Hypothalamus (tissue), 51 donors: ENCODE measurements around the gene CARS2.
"Not testable (repeated sequence)": the region's sequence is repeated elsewhere in the genome, so short reads cannot be mapped to it uniquely, and the experiment has no call there.

Source experiments
- DNase-seq, 51 donors: peaks; one replicate each; lab custom pipeline; 2025; lab: John Stamatoyannopoulos, UW

CARS2 gene

GRCh38 chr13:110624766-110625756, 80.9 kb downstream of the CARS2 start:
- DNase-seq = no peak

GRCh38 chr13:110620596-110620995, 85.3 kb downstream of the CARS2 start:
- no peak for DNase-seq

- no peak for DNase-seq
Observed at GRCh38 chr13:110618780-110619179, 87.1 kb downstream of the CARS2 start.

GRCh38 chr13:110618167-110618566, 87.7 kb downstream of the CARS2 start:
- DNase-seq = no peak

DNA sequence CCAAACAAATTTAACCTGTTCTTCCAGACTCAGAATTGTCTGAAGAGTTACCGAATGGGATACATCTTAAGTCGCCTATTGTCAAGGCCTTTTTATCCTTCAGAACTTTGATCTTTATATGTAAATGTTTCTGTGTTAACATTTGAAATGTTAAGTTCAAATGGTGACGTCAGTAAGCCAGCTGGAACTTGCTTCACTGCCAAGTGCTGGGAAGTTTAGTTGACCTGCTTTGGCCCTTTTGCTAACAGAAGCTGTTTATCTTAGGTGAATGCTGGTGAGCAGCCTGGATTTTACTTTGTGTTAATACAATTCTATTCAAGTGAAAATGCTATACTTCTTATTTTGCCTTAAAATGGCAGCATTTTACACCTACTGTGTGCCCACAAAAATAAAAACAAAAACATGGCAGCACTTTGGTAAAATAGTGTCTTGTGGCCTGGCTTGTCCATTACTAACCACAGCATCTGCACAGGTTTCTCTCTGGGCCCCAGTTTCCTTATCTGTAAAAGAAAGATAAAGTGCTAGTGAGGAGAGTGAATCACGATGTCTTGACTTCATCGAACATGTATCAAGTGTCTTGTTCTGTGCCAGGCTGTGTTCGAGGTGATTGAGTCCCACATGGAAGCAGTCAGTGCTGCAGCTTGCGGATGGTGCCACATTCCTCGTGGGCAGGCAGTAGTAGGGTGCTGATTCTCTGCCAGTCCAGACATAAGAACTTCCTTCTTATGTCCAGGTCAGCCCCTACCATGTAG, 88.4 kb downstream of the CARS2 start:
- no peak for DNase-seq

DNA sequence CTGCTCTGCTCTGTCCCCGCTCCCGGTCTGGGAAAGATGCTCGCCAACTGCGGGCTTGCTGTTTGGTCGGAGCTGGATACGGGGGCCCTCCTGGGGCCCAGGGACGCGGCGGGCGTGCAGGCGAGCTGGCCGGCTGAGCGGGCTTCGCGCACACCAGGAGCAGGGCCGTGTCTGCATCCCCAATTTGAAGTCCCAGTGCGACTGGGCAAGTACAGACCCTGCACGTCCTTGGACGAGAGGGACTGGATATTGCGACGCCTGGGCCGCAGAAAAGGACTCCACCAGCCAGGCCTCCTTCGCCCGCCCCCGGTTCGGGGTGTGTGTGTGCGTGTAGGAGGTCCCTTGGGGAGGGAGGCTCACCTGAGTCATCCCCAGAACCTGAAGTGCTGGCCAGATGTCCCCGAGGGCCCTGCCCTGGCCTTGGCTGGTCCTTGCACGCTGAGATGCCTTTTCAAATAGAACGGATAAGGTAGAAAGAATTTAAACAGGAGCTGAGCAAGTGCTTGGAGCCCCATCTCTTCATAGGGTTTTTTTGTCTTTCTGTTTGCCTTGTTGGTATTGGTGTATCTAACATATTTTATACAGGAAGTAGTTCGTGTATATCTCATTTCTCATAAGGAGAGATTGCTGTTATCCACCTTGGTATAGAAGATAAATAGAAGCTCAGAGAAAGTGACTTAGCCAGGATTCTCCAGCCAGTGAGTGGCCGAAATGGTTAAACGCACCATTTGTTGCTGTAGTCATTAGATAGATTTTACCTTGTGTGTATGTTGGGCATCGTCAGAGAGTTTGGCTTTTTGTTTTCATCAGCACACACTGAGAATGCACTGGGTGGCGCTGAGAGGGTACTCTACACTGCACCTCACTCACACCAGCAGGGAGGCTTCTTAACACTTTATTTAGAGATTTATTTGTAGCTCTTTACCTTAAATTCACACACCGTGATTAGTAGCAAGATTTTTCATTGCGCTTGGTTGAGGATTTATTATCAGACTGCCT, 89.5 kb downstream of the CARS2 start:
- DNase-seq = peak in 5 of 51 donors; percentile 16 to 47 (median 30)

DNA sequence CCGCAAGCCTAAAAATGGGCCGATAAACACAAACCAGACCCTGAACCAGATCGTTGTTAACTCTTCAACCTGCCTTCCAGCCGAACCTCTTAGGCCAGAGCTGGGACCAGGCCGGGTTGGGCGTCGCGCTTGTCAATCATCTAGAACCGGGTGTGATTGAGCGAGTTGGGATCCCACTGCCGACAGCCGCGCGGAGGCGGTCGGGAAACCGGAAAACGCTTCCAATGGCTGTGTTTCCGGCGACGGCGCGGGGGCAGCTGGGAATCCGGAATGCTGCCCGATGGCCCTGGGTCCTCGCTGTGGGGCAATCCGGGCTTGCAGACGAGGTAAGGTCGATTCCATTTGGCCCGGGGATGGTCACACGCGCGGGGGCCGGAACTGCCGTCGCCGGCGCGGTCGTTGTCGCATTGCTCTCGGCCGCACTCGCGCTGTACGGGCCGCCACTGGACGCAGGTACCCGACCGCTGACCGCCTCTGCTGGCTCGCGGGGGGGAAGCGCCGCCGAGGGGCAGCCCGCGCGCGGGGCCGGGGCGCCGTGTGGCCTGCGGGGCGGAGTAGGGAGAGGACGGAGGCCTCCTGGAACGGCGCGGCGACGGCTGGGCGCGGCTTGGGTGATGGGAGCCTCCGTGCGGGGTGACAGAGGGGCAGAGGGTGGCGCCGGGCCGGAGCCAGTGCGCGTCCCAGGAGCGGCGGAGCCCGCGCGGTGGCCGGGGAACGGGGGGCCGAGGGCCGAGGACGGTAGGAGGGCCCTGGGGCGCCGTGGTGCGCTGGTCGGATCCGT, 90.4 kb downstream of the CARS2 start, which contains the start of gene NAXD:
NAXD (plus strand) TSS at position 224 of the 781 bp plus-strand sequence; CDS start at position 281, 57 bp downstream.
- peak; percentile 62 to 96 (median 90) for DNase-seq

- DNase-seq = no peak
Observed at GRCh38 chr13:110615005-110615321, 91.0 kb downstream of the CARS2 start.

GRCh38 chr13:110610955-110611595, 94.8 kb downstream of the CARS2 start:
- no peak for DNase-seq

- no peak for DNase-seq
Observed at GRCh38 chr13:110607675-110608224, 98.2 kb downstream of the CARS2 start.

- DNase-seq = not testable (repeated sequence)
Observed at GRCh38 chr13:110606281-110606680, 99.6 kb downstream of the CARS2 start.

DNA sequence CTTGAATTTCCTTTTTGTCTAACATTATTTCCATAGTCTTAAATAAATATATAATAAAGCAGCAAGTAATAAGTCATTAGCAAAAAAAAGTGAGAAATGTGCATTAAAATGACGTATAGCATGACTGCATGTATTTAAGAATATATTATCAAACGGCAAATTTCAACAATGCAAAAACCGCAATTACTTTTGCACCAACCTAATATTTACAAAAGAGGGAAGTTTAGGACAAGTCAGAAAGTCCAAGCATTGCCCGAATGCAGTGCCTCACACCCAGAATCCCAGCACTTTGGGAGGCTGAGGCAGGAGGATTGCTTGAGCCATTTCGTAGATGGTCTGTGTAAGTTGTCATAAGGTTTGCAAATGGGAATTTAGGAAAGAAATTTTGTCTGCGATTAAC, 100.8 kb downstream of the CARS2 start:
- no peak for DNase-seq

- no peak for DNase-seq
Observed at GRCh38 chr13:110600980-110601379, 104.9 kb downstream of the CARS2 start.

DNA sequence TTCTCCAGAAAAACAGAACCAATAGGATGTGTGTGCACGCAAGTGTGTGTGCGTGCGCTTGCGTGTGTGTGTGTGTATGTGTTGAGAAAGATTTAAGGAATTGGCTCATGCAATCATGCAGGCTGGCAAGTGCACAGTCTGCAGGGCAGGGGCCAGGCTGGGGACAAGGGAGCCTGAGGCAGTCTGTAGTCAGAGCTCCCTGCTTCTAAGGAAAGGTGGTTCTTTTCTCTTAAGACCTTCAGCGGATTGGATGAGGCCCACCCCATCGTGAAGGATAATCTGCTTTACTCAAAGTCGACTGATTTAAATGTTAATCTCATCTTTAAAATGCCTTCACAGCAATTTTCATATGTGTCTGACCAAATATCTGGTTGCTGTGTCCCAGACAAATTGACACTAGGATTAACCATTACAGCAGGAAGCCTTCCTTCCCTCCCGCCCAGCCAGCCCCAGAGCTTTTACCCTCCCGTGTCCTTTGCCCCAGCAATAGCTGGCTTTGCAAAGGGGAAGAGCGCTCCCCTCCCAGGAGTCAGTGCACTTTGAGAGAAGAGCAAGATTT, 105.6 kb downstream of the CARS2 start:
- DNase-seq = no peak

- DNase-seq = no peak
Observed at GRCh38 chr13:110597041-110597689, 108.8 kb downstream of the CARS2 start.

- peak in 3 of 51 donors; percentile 11 to 19 (median 12) for DNase-seq
Observed at GRCh38 chr13:110593430-110594130, 112.3 kb downstream of the CARS2 start.

GRCh38 chr13:110592665-110593064, 113.3 kb downstream of the CARS2 start:
- DNase-seq = no peak
